Measurements from ENCODE around the gene NDRG3. TPM values are rescaled to one million over a fixed set of nuclear protein-coding genes. Genes with fewer than 3 reads are reported as not detected.

Gene NDRG3
- total and polyA plus RNA-seq, 2 of the 8 experiments (the other 6 are each of a cell fraction or from before 2014, with no cell fraction given), result 25.7 to 32.3 TPM

DNA sequence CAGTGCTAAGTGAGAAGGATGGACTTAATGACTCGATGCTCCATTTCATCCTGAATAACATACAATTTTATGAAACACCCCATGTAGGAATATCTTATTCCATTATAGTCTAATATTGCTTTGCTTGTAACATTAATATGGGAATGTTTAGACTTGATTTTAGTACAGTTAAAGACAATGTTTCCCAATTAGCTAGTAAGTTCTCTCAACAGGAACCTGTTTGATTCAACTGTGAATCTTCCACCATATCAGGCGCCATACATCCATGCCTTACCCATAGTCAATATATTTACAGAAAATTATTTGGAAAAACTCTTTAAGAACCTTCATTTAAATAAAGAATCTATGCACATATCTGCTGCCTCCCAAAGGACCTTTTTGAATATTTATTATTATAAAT lies 3.3 kb downstream of the NDRG3 start:
- FAIRE-seq (no peak), DNase-seq (ENCODE audit: low read depth in 1 of 2, low spot score in 2 of 2) (no peak)
- Histone ChIP-seq H2BK15ac (ENCODE audit: low read length) (no peak overlapping the region), H2BK120ac (replicated peaks; ENCODE audit: low read depth, low read length) (no peak overlapping the region), H3K27me3 (replicated peaks in 1 of 4; ENCODE audit: control insufficient read depth in 3 of 4, extremely low read depth in 1 of 4, insufficient read depth in 3 of 4, low read length in 3 of 4) (no peaks in the 10 kb centered on the region), H3K9me3 (ENCODE audit: insufficient read depth in 2 of 2, low read depth in 1 of 2, low read length in 1 of 2) (no peaks in the 10 kb centered on the region), H3K27ac (ENCODE audit: low read depth, low read length) (no peak overlapping the region), H3K36me3 (ENCODE audit: control insufficient read depth in 2 of 4, insufficient read depth in 4 of 4, low read length in 3 of 4) (no peaks in the 10 kb centered on the region), H4K5ac (ENCODE audit: insufficient read length, low read depth, low read length) (no peak overlapping the region), H3K23ac (ENCODE audit: insufficient read length) (no peak overlapping the region), H3K4me2 (ENCODE audit: insufficient read depth in 1 of 2, low read depth in 2 of 2, low read length in 2 of 2) (no peak overlapping the region), H3K4me1 (replicated peaks in 1 of 4; ENCODE audit: control insufficient read depth in 3 of 4, insufficient read depth in 4 of 4, low read length in 3 of 4) (peaks cover 0 to 7% (median 4%) of the 10 kb centered on the region in 4 experiments; a peak in 4 of 7 replicates), H3K23me2 (ENCODE audit: low read depth, low read length) (peaks cover 4% of the 10 kb centered on the region), H2BK12ac (ENCODE audit: low read depth, low read length) (no peak overlapping the region), H2BK20ac (ENCODE audit: low read length) (no peak overlapping the region), H3K14ac (ENCODE audit: insufficient read length) (no peak overlapping the region), H4K91ac (replicated peaks; ENCODE audit: insufficient read length, low read length) (no peak overlapping the region), H3K9ac (replicated peaks in 1 of 4; ENCODE audit: extremely low read depth in 1 of 4, low read depth in 3 of 4, low read length in 3 of 4) (no peak overlapping the region), H2BK5ac (ENCODE audit: low read depth, low read length) (no peak overlapping the region), H3K18ac (ENCODE audit: extremely low read depth, low read length) (no peak overlapping the region), H3K4me3 (ENCODE audit: extremely low read depth in 1 of 4, insufficient read depth in 2 of 4, low read depth in 3 of 4, low read length in 4 of 4) (no peak overlapping the region), H3K4ac (replicated peaks; ENCODE audit: insufficient read length, low read depth, low read length) (no peak overlapping the region), H3K79me1 (ENCODE audit: low read depth, low read length) (no peaks in the 10 kb centered on the region), H4K8ac (ENCODE audit: extremely low read depth, insufficient read depth, low read length) (no peak overlapping the region), H2AK5ac (ENCODE audit: low read depth, low read length) (no peak overlapping the region), H4K20me1 (replicated peaks in 1 of 2; ENCODE audit: control insufficient read depth in 1 of 2, insufficient read depth in 2 of 2, low read length in 2 of 2) (no peaks in the 10 kb centered on the region), H2AFZ (ENCODE audit: low read length) (no peak overlapping the region), H3K79me2 (ENCODE audit: control insufficient read depth in 1 of 2, insufficient read depth in 2 of 2, low read length in 2 of 2) (peaks cover 0 to 3% of the 10 kb centered on the region in 2 experiments; a peak in 2 of 4 replicates), H3K56ac (replicated peaks; ENCODE audit: insufficient read length, low read depth, low read length) (no peak overlapping the region)
- 94% methylated on average over 2 of the region's 2 CpGs; no CpG with 5 or more reads in 1 of the 2 experiments for WGBS, 2 experiments (ENCODE audit: extremely low coverage in 1 of 2, insufficient coverage in 1 of 2, insufficient read length in 1 of 2, insufficient replicate concordance in 2 of 2, low coverage in 1 of 2, low lambda C conversion rate in 2 of 2, missing lambda C conversion rate in 1 of 2)
- POLR2A ChIA-PET (ENCODE audit: partially characterized antibody), result interaction anchor here (1.6 kb wide), 1 partner anchor 12 kb away, joined by 3 read pairs; no protein-coding TSS in a partner anchor
- CTCF ChIA-PET (ENCODE audit: partially characterized antibody), result interaction anchor here (2.2 to 4.0 kb wide), 3 partner anchors 9 to 67 kb away, joined by 9 to 31 read pairs (median 21); no protein-coding TSS in a partner anchor
- TF ChIP-seq TAF1 (IDR thresholded peaks at IDR 0.05; ENCODE audit: low read depth, low read length) (no peak), EP300 (IDR thresholded peaks at IDR 0.05; ENCODE audit: borderline replicate concordance in 1 of 2, low read depth in 2 of 2, low read length in 2 of 2) (no peak)

Measured in H1 (cell line).